SJSA1 (cell line): ENCODE data around the gene PDLIM7. TPM values are rescaled to one million over a fixed set of nuclear protein-coding genes. Genes with fewer than 3 reads are reported as not detected.

Experiments
- DNase-seq, 2 experiments: peaks; one replicate each; pipeline ENCODE4 v3.0.0-alpha.2; 2015 to 2020; ENCODE audit warnings: low spot score in 2 of 2, low read depth in 1 of 2
- H3K27ac ChIP-seq: fragments of 250-450 bp; sonication (Bioruptor Pico); 2 replicates; pipeline ENCODE4 v1.5.1; 2020; ENCODE audit warnings: mild to moderate bottlenecking, moderate library complexity
- H3K27me3 ChIP-seq: fragments of 250-450 bp; sonication (Bioruptor Pico); replicated peaks from 2 replicates; pipeline ENCODE4 v1.5.1; 2020; ENCODE audit warnings: mild to moderate bottlenecking, moderate library complexity
- H3K36me3 ChIP-seq: fragments of 250-450 bp; sonication (Bioruptor Pico); 2 replicates; pipeline ENCODE4 v1.5.1; 2020; ENCODE audit warnings: mild to moderate bottlenecking
- H3K4me1 ChIP-seq: fragments of 250-450 bp; sonication (Bioruptor Pico); replicated peaks from 2 replicates; pipeline ENCODE4 v1.6.1; 2021; ENCODE audit warnings: mild to moderate bottlenecking
- H3K4me3 ChIP-seq: fragments of 250-450 bp; sonication (Bioruptor Pico); 2 replicates; pipeline ENCODE4 v1.5.1; 2020; ENCODE audit warnings: mild to moderate bottlenecking
- H3K9me3 ChIP-seq: fragments of 250-450 bp; sonication (Bioruptor Pico); replicated peaks from 2 replicates; pipeline ENCODE4 v1.5.1; 2020; ENCODE audit warnings: mild to moderate bottlenecking
- total RNA-seq: library from RNA; depleted of rRNA; stranded (reverse); fragments of >200 nt; shearing (Covaris generic); gene quantifications from 2 replicates; pipeline ENCODE4 v1.2.3, GENCODE V29; 2014

Gene PDLIM7
- total RNA-seq, 1 experiment from 2014 or later = 274 TPM

DNA sequence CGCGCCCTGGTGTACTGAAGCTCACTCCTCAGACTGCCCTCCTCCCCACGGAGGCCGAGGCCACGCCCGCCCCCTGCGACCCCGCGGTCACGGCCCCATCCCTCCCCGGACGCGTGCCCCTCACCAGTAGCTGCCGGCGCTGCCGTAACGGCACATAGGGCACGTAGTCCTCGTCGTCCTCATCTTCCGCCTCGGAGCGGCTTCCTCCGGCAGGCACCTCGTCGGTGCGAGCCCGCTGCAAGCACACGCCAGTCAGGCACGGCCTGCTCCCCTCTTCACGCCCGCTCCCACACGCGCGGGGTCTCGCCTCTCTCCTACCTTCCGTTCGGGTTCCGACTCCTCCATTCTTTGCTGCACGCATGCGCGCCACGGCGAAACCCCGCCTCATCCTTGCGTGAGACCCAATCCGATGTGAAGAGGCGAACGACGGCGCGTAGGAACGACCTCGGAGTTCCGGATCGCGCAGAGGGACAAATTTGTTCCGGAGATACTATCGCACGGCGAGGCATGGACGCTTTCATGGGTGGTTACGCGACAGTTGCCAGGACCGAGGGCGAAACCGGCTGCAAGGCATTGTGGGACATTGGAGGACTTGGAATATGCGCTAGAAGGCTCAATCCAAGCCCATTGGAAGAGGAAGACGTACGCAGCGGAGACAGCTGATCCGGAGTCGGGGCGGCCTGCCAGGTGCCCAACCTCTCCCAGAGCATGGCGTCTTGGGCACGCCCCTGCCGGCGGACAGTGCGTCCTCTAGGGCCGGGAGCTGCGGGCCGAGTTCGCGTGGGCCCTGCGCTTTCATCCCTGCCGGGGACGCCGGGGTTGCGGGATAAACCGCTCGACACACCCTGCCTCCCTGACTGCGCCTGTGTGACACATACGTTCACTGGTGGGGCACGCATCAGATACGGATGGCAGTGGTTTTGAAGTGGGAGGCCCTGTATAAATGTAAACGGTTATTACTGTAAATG, 19.5 kb upstream of the PDLIM7 start, which contains the start of gene DDX41:
Gene DDX41 (minus strand): TSS at position 361 of the 968 bp plus-strand sequence. CDS start 16 bp downstream, at position 345.
- Histone ChIP-seq H3K4me3 (peak within 1 kb of the TSS; percentile 84), H3K4me1 (peaks cover 14% of the 10 kb centered on the region), H3K27ac (peak within 1 kb of the TSS; percentile 70), H3K9me3 (no peaks in the 10 kb centered on the region), H3K36me3 (peaks cover 82% of the 10 kb centered on the region), H3K27me3 (no peaks in the 10 kb centered on the region)
- DNase-seq = peak; percentile 98 to 99

DNA sequence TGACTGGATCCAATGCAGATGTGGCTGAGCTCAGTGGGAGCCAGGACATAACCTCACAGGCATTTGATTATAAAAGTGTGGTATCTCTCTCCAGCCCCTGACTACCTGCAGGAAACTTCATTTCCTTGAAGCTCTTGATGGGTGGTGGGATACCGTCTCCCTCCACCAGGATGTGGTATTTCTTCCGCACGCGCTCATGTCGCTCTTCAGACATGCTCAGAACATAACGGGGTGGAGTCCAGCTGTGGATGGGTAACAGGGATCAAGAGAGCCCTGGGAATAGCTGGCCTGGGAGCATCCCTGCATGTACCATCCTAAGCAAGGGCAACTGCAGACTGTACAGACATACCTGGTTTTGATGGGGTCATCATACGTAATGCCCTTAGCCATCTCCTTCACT, 18.2 kb upstream of the PDLIM7 start:
- Histone ChIP-seq H3K4me1 (peaks cover 14% of the 10 kb centered on the region), H3K27me3 (no peaks in the 10 kb centered on the region), H3K27ac (no peak overlapping the region), H3K9me3 (no peaks in the 10 kb centered on the region), H3K36me3 (peaks cover 82% of the 10 kb centered on the region), H3K4me3 (peak overlapping the region; percentile 84)
- DNase-seq = no peak

GRCh38 chr5:177514541-177514940, 17.1 kb upstream of the PDLIM7 start:
- no peaks in the 10 kb centered on the region for H3K27me3 ChIP-seq
- H3K36me3 ChIP-seq = peaks cover 82% of the 10 kb centered on the region

DNA sequence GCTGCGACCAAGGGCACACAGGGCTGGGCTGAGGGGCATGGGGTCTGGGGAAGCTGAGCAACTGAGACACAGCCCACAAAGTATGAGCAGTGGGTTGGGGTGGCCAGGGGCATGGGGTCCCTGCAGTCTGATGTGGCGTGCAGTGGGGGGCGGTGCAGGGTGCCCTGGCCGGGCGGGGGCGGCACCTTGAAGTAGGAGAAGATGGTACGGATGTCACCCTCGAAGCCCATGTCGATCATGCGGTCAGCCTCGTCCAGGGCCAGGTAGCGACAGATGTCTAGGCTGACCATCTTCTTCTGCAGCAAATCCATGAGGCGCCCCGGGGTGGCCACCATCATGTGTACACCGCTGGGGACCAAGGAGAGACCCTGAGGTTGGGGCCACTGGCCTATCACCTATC, 16.1 kb upstream of the PDLIM7 start:
- DNase-seq = no peak
- Histone ChIP-seq H3K9me3 (no peaks in the 10 kb centered on the region), H3K4me3 (no peak overlapping the region), H3K27ac (no peak overlapping the region), H3K36me3 (peaks cover 86% of the 10 kb centered on the region), H3K27me3 (no peaks in the 10 kb centered on the region), H3K4me1 (peaks cover 9% of the 10 kb centered on the region)

More at GRCh38 chr5:177514541-177514940, 17.1 kb upstream of the PDLIM7 start:
- H3K4me3 ChIP-seq = no peak overlapping the region
- H3K27ac ChIP-seq = no peak overlapping the region
- no peak for DNase-seq
- no peaks in the 10 kb centered on the region for H3K9me3 ChIP-seq
- H3K4me1 ChIP-seq = peaks cover 14% of the 10 kb centered on the region

DNA sequence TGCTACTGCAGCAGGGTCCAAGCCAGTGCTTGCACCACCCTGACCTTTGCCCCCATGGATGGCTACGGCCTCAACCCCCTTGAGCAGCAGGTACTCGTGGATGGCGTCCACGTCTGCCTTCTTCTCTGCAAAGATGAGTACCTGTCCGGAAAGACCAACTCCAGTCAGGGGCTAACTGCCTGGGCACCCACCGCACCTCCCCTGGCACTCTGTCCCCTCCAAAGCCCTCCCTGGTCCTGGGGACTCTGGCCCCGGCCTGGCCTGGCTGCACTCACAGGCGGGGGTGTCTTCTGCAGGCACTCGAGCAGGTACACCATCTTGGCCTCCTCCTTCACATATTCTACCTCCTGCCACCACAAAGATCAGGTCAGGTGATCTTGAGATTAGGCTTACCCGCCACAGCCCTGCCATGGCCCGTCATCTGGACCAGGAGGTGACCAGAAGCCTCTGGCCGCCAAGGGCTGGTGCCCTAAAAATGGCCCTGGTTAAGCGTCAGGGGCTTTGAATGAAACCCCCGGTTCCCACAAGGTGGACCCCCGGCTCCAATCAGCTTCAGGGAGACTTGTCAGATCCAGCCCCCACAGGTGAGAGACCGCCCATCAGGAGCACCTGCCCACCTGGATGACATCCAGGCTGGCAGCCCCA, 15.5 kb upstream of the PDLIM7 start:
- no peaks in the 10 kb centered on the region for H3K27me3 ChIP-seq
- H3K27ac ChIP-seq = no peak overlapping the region
- DNase-seq = no peak
- H3K4me1 ChIP-seq = peaks cover 9% of the 10 kb centered on the region
- peaks cover 93% of the 10 kb centered on the region for H3K36me3 ChIP-seq
- H3K4me3 ChIP-seq = no peak overlapping the region
- no peaks in the 10 kb centered on the region for H3K9me3 ChIP-seq

DNA sequence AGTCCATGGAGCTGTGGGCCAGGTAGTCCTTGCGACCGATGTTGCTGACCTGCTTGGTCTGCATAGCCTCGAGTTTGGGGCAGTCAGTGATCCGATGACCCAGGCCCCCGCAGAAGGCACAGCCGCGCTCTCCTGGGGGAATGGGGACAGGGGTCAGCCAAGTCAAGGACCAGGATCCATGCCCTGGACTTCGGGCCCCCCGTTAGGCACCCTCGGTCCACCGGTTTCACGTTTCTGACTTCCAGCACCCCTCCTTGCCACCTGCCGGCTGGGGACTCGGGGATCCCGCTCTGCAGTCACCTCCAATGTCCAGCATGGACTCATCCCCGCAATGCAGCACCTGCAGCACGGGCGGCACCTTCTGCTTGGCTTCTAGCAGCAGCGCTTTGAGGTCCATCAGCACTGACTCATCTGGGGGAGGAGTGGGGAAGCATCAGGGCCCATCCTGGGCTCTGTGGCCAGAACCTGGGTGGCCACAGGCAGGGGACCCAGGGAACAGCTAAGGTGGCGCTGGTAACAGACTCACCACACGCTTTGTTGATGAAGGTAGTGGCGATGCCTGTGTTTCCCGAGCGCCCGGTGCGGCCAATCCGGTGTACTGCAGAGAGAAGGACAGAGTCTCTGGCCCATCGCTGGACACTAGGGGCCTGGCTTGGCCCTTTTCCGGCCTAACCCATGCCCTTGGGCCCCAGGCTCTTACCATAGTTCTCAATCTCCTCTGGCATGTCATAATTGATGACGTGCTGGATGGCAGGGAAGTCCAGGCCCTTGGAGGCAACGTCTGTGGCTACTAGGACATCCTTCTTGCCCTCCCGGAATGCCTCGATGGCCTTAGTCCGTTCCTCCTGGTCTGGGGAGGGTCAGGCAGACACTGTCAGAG, 14.6 kb upstream of the PDLIM7 start:
- peaks cover 9% of the 10 kb centered on the region for H3K4me1 ChIP-seq
- H3K9me3 ChIP-seq = no peaks in the 10 kb centered on the region
- no peaks in the 10 kb centered on the region for H3K27me3 ChIP-seq
- no peak overlapping the region for H3K27ac ChIP-seq
- peaks cover 91% of the 10 kb centered on the region for H3K36me3 ChIP-seq
- no peak for DNase-seq
- no peak overlapping the region for H3K4me3 ChIP-seq

DNA sequence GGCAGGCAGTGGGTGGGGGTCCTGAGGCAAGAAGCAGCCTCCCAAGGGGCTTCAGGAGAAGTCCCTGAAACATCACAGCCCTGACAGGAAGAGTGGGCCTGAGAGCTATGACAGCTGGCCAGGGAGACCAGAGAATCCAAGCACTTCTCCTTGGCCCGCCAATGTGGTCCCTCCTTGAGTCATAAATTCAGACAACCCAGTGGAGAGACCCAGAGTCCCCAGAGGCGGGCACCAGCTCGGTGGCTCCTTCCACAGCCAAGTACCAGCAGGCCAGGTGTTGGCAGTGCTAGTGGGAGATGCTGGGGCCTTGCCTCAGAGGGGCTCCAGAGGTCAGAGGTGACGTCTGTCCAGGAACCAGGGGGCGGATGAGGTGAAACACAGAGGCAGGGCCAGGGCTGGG, 13.8 kb upstream of the PDLIM7 start:
- Histone ChIP-seq H3K27me3 (no peaks in the 10 kb centered on the region), H3K27ac (no peak overlapping the region), H3K36me3 (peaks cover 85% of the 10 kb centered on the region)

DNA sequence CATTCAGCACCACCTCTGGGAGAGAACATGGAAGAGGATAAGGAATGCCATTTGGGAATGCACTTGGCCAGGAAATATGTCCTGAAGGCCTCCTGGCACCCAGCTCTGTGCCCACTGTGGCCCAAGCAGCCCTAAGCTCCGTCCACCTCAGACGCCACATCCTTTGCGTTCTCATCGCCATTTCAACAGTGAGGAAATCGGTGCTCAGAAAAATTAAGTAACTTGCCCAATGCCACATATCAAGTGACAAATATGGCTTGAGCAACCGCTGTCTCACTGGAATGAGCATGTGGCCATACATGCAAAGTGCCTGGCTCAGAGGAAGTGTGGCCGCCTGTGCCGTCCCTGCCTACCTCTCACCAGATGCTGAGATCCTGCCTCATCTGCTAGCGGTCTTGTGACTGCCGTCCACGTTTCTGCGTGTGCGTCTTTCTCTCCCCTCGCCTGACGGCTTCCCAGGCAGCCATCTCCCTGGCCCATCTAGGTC, 13.2 kb upstream of the PDLIM7 start:
- Histone ChIP-seq H3K4me3 (no peak overlapping the region), H3K27ac (no peak overlapping the region), H3K27me3 (no peaks in the 10 kb centered on the region), H3K36me3 (peaks cover 79% of the 10 kb centered on the region), H3K9me3 (no peaks in the 10 kb centered on the region), H3K4me1 (peaks cover 2% of the 10 kb centered on the region)
- DNase-seq = no peak

More for the DNA sequence above, 13.8 kb upstream of the PDLIM7 start:
- Histone ChIP-seq H3K4me3 (no peak overlapping the region), H3K9me3 (no peaks in the 10 kb centered on the region), H3K4me1 (peaks cover 8% of the 10 kb centered on the region)
- DNase-seq = no peak

GRCh38 chr5:177509991-177510566, 12.7 kb upstream of the PDLIM7 start:
- H3K9me3 ChIP-seq = no peaks in the 10 kb centered on the region
- no peak overlapping the region for H3K27ac ChIP-seq
- no peak overlapping the region for H3K4me3 ChIP-seq
- no peaks in the 10 kb centered on the region for H3K27me3 ChIP-seq
- H3K4me1 ChIP-seq = no peaks in the 10 kb centered on the region
- H3K36me3 ChIP-seq = peaks cover 74% of the 10 kb centered on the region
- no peak for DNase-seq

GRCh38 chr5:177509381-177509951, 12.1 kb upstream of the PDLIM7 start, which contains the start of gene DOK3:
DOK3 (minus strand) TSS chr5:177509826; CDS start chr5:177509540, 286 bp downstream.
- Histone ChIP-seq H3K27ac (no peak within 1 kb of the TSS), H3K27me3 (no peaks in the 10 kb centered on the region), H3K9me3 (no peaks in the 10 kb centered on the region), H3K36me3 (peaks cover 68% of the 10 kb centered on the region), H3K4me1 (no peaks in the 10 kb centered on the region), H3K4me3 (no peak within 1 kb of the TSS)
- no peak for DNase-seq

DNA sequence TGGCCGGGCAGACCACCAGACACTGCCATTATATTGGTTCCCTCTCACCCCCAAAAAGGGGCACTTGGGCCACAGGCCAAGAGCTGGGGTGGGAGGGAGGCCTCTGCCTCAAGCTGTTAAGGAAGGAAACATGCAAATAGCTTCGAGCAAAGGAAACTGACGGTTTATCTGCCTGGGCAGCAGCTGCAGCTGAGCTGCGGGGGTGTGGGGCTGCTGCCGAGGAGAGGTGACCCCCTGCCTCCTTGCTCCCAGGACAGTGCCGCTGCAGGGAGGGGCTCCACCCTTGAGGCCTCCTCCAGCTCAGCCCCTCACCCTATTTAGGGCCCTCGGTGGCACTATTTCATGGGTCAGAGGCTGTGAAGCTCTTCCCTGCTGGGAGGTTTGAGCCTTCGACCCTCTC, 11.4 kb upstream of the PDLIM7 start:
- Histone ChIP-seq H3K27me3 (no peaks in the 10 kb centered on the region), H3K27ac (no peak overlapping the region), H3K4me1 (no peaks in the 10 kb centered on the region), H3K36me3 (peaks cover 61% of the 10 kb centered on the region), H3K9me3 (no peaks in the 10 kb centered on the region), H3K4me3 (no peak overlapping the region)
- DNase-seq = no peak

DNA sequence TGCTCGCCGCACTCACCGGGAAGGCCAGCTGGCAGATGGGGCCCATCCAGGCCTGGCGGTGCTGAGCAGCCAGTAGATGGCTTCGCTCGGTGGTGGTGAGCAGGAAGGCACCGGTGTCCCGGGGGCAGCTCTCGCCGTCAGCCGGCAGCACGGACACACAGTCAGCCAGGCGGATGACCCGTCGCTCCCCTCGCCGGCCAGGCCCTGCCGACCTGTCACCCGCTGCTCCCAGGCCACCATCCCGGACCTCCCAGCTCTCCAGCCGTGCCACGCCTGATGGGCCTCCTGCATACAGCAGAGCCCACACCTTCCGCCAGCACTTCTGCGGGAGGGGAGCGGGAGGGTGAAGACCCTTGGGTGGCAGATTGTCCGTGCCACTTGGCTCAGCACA, 10.8 kb upstream of the PDLIM7 start:
- Histone ChIP-seq H3K4me3 (no peak overlapping the region), H3K9me3 (no peaks in the 10 kb centered on the region), H3K36me3 (peaks cover 55% of the 10 kb centered on the region), H3K4me1 (no peaks in the 10 kb centered on the region), H3K27ac (no peak overlapping the region), H3K27me3 (no peaks in the 10 kb centered on the region)
- DNase-seq = no peak
